ENCODE measurements around the gene DOCK9.

Gene DOCK9

GRCh38 chr13:98888222-98888889 is 89.5 kb downstream of the DOCK9 start:
- no peak for DNase-seq (ENCODE audit: low read depth in 2 of 2)

GRCh38 chr13:98886587-98887230 is 91.2 kb downstream of the DOCK9 start:
- DNase-seq (ENCODE audit: low read depth in 2 of 2): no peak

GRCh38 chr13:98885600-98885999 is 92.3 kb downstream of the DOCK9 start:
- DNase-seq (ENCODE audit: low read depth in 2 of 2): no peak

GRCh38 chr13:98883998-98884397 is 93.9 kb downstream of the DOCK9 start:
- no peak for DNase-seq (ENCODE audit: low read depth in 2 of 2)

- DNase-seq (ENCODE audit: low read depth in 2 of 2): no peak
These were observed 96.5 kb downstream of the DOCK9 start for GRCh38 chr13:98881390-98881789.

GRCh38 chr13:98880677-98881076 is 97.2 kb downstream of the DOCK9 start:
- DNase-seq (ENCODE audit: low read depth in 2 of 2): no peak

GRCh38 chr13:98879957-98880356 is 97.9 kb downstream of the DOCK9 start:
- no peak for DNase-seq (ENCODE audit: low read depth in 2 of 2)

- no peak for DNase-seq (ENCODE audit: low read depth in 2 of 2)
These were observed 98.7 kb downstream of the DOCK9 start for GRCh38 chr13:98879127-98879520.

- no peak for DNase-seq (ENCODE audit: low read depth in 2 of 2)
These were observed 99.3 kb downstream of the DOCK9 start for GRCh38 chr13:98878486-98879126.

- no peak for DNase-seq (ENCODE audit: low read depth in 2 of 2)
These were observed 99.9 kb downstream of the DOCK9 start for GRCh38 chr13:98877936-98878335.

GRCh38 chr13:98877466-98877865 is 100.4 kb downstream of the DOCK9 start:
- DNase-seq (ENCODE audit: low read depth in 2 of 2): no peak

- no peak for DNase-seq (ENCODE audit: low read depth in 2 of 2)
These were observed 102.6 kb downstream of the DOCK9 start for GRCh38 chr13:98875146-98875729.

- no peak for DNase-seq (ENCODE audit: low read depth in 2 of 2)
These were observed 103.9 kb downstream of the DOCK9 start for GRCh38 chr13:98874029-98874397.

GRCh38 chr13:98873377-98874028 is 104.4 kb downstream of the DOCK9 start:
- no peak for DNase-seq (ENCODE audit: low read depth in 2 of 2)

- no peak for DNase-seq (ENCODE audit: low read depth in 2 of 2)
These were observed 106.1 kb downstream of the DOCK9 start for GRCh38 chr13:98871727-98872126.

- no peak for DNase-seq (ENCODE audit: low read depth in 2 of 2)
These were observed 108.3 kb downstream of the DOCK9 start for GRCh38 chr13:98869408-98870090.

GRCh38 chr13:98868932-98869331 is 108.9 kb downstream of the DOCK9 start:
- no peak for DNase-seq (ENCODE audit: low read depth in 2 of 2)

GRCh38 chr13:98866882-98867281 is 111.0 kb downstream of the DOCK9 start:
- no peak for DNase-seq (ENCODE audit: low read depth in 2 of 2)

- no peak for DNase-seq (ENCODE audit: low read depth in 2 of 2)
These were observed 117.4 kb downstream of the DOCK9 start for GRCh38 chr13:98860491-98860890.

- DNase-seq (ENCODE audit: low read depth in 2 of 2): no peak
These were observed 119.7 kb downstream of the DOCK9 start for GRCh38 chr13:98858191-98858590.

- no peak for DNase-seq (ENCODE audit: low read depth in 2 of 2)
These were observed 120.9 kb downstream of the DOCK9 start for GRCh38 chr13:98856983-98857382.

- no peak for DNase-seq (ENCODE audit: low read depth in 2 of 2)
These were observed 123.4 kb downstream of the DOCK9 start for GRCh38 chr13:98854448-98854847.
